K562 (cell line): Measurements from ENCODE around the gene LUM. TPM values are rescaled to one million over a fixed set of nuclear protein-coding genes. Genes with fewer than 3 reads are reported as not detected.

Experiments
- ATAC-seq: fragments of 200-7000 bp; cut with Tn5 transposase; 3 replicates; pipeline ENCODE4 v1.9.1; 2020; ENCODE audit warnings: moderate library complexity
- BruUV-seq: library from RNA; stranded (reverse); fragments of 400-500 nt; replicated peaks from 2 replicates; lab custom pipeline; 2021; lab: Mats Ljungman, UMichigan
- CTCF ChIA-PET: fragments of 300-600 bp; formaldehyde crosslinking; extraction: SDS; loops from one replicate; lab custom pipeline; 2021; ENCODE audit warnings: low intra/inter-chr PET ratio; lab: Yijun Ruan, JAX
- POLR2A ChIA-PET: fragments of 300-600, 350-650 bp; sonication (Branson Sonifier 250); formaldehyde crosslinking; extraction: SDS; loops from one replicate; lab custom pipeline; 2021; ENCODE audit warnings: antibody characterized with exemption, inconsistent platforms; lab: Yijun Ruan, JAX
- DNase-seq, 4 experiments: peaks; one replicate each; pipeline versions ENCODE4 v3.0.0 to v3.0.0-alpha.2; 2011 to 2018; ENCODE audit warnings: low spot score in 3 of 4, mixed read lengths in 3 of 4; ENCODE audit errors: extremely low read depth in 1 of 4
- FAIRE-seq: peaks from 2 replicates; lab custom pipeline; 2011; peaks lifted over from hg19 to GRCh38; lab: Jason Lieb, UNC
- H2AFZ ChIP-seq: 2 replicates; pipeline ENCODE4 v1.6.0; 2011; ENCODE audit warnings: low read depth, low read length, control low read depth, inconsistent platforms
- H3K27ac ChIP-seq: fragments of 200-600 bp; 3 replicates; pipeline ENCODE4 v1.8.0; 2011; ENCODE audit warnings: low read depth, mild to moderate bottlenecking, control low read depth, inconsistent platforms, low read length, moderate library complexity, mixed read lengths; ENCODE audit errors: extremely low read depth
- H3K27me3 ChIP-seq, 2 experiments: fragments of 300-600 bp in 1 of 2; 2 replicates in 1 of 2; 3 replicates in 1 of 2; pipeline versions ENCODE4 v1.6.0 to v1.8.0; 2011; ENCODE audit warnings: inconsistent platforms in 2 of 2, low read length in 2 of 2, mild to moderate bottlenecking in 1 of 2, mixed read lengths in 1 of 2, moderate library complexity in 1 of 2; ENCODE audit not compliant: control insufficient read depth in 2 of 2, insufficient read depth in 2 of 2
- H3K36me3 ChIP-seq: fragments of 300-600 bp; 3 replicates; pipeline ENCODE4 v1.8.0; 2011; ENCODE audit warnings: mild to moderate bottlenecking, low read length, inconsistent platforms; ENCODE audit not compliant: control insufficient read depth, insufficient read depth
- H3K4me1 ChIP-seq, 2 experiments: fragments of 200-600 bp in 1 of 2; replicated peaks in 1 of 2; 2 replicates in 1 of 2; 3 replicates in 1 of 2; pipeline versions ENCODE4 v1.5.1 to v1.8.0; 2011; ENCODE audit warnings: inconsistent platforms in 2 of 2, low read length in 2 of 2, mild to moderate bottlenecking in 1 of 2, mixed read lengths in 1 of 2, moderate library complexity in 1 of 2; ENCODE audit not compliant: control insufficient read depth in 2 of 2, insufficient read depth in 2 of 2
- H3K4me2 ChIP-seq: 2 replicates; pipeline ENCODE4 v1.6.1; 2011; ENCODE audit warnings: low read length, control low read depth, inconsistent platforms, mixed read lengths; ENCODE audit not compliant: insufficient read depth
- H3K4me3 ChIP-seq: fragments of 200-600 bp; sonication (generic), shearing (Covaris generic); 2 replicates; pipeline ENCODE4 v1.5.1; 2016; ENCODE audit warnings: control low read depth, inconsistent platforms
- H3K79me2 ChIP-seq: fragments of 200-600 bp; 3 replicates; pipeline ENCODE4 v1.8.0; 2011; ENCODE audit warnings: low read length, inconsistent platforms; ENCODE audit not compliant: control insufficient read depth, insufficient read depth
- H3K9ac ChIP-seq, 2 experiments: 2 replicates each; pipeline versions ENCODE4 v1.6.0 to v1.6.1; 2011; ENCODE audit warnings: low read depth in 2 of 2, low read length in 2 of 2, control low read depth in 1 of 2, inconsistent platforms in 1 of 2, mild to moderate bottlenecking in 1 of 2, mixed read lengths in 1 of 2; ENCODE audit not compliant: insufficient read depth in 1 of 2
- H3K9me1 ChIP-seq: one replicate; pipeline ENCODE4 v1.6.0; 2011; ENCODE audit warnings: inconsistent platforms, mild to moderate bottlenecking, low read length, moderate library complexity; ENCODE audit not compliant: control insufficient read depth, insufficient read depth
- H3K9me3 ChIP-seq: replicated peaks from 2 replicates; pipeline ENCODE4 v1.5.1; 2011; ENCODE audit warnings: low read depth, low read length, inconsistent platforms; ENCODE audit not compliant: control insufficient read depth, insufficient read depth
- H4K20me1 ChIP-seq: replicated peaks from 2 replicates; pipeline ENCODE4 v1.6.1; 2011; ENCODE audit warnings: low read length, inconsistent platforms, mixed read lengths; ENCODE audit not compliant: control insufficient read depth, insufficient read depth
- BRD4 ChIP-seq: fragments of 200-600 bp; sonication (generic); IDR thresholded peaks from 2 replicates; pipeline ENCODE4 v1.6.1; 2017; ENCODE audit warnings: inconsistent platforms
- FOSL1 ChIP-seq: fragments of 200-800 bp; sonication (Bioruptor generic); conservative IDR thresholded peaks from 2 replicates; pipeline ENCODE4 v1.6.1; 2016; ENCODE audit warnings: missing genetic modification characterization, missing compliant biosample characterization
- MCM7 ChIP-seq, 2 experiments: fragments of 450-650 bp; IDR thresholded peaks; 2 replicates each; pipeline ENCODE4 v1.6.1; 2016 to 2018
- MXI1 ChIP-seq: IDR thresholded peaks from 2 replicates; pipeline ENCODE4 v1.6.1; 2011; ENCODE audit warnings: low read depth, mild to moderate bottlenecking, improper control_type of control experiment, low read length
- NFXL1 ChIP-seq: fragments of 450-650 bp; formaldehyde crosslinking; IDR thresholded peaks from 2 replicates; pipeline ENCODE4 v1.4.0; 2021; ENCODE audit warnings: mild to moderate bottlenecking
- RHOXF2B ChIP-seq: fragments of 250-450 bp; sonication (Bioruptor Pico); conservative IDR thresholded peaks from 2 replicates; pipeline ENCODE4 v1.5.1; 2021
- ZNF444 ChIP-seq: fragments of 250-450 bp; sonication (Bioruptor Pico); IDR thresholded peaks from 2 replicates; pipeline ENCODE4 v1.4.0; 2020; ENCODE audit warnings: mild to moderate bottlenecking, moderate library complexity
- ZNF644 ChIP-seq: fragments of 200-800 bp; sonication (Bioruptor generic); IDR thresholded peaks from 2 replicates; pipeline ENCODE4 v1.6.1; 2016; ENCODE audit warnings: low read depth, missing genetic modification characterization, missing compliant biosample characterization
- in situ Hi-C: fragments of 300-500 bp; cut with MboI; formaldehyde crosslinking; loops from 4 replicates; pipeline ENCODE4 v1.15.0; 2018; ENCODE audit warnings: inconsistent platforms, mixed read lengths
- intact Hi-C: fragments of 100-400 bp; cut with micrococcal nuclease; formaldehyde crosslinking; loops from 2 replicates; pipeline ENCODE4 v1.14.2; 2022
- polyA plus RNA-seq, 8 experiments: library from polyadenylated mRNA; depleted of rRNA in 4 of 8; stranded (reverse) in 5 of 8; unstranded in 3 of 8; fragments of >200 nt; fragmentation: Nextera tagmentation in 2 of 8; fragmentation: Illumina TruSeq in 1 of 8; extraction: Ambion mirVana in 2 of 8; extraction: Trizol in 1 of 8; gene quantifications; 2 replicates each; pipeline versions ENCODE4 v1.2.1 to v1.2.3, GENCODE V29; 2011 to 2014; ENCODE audit warnings: inconsistent platforms in 1 of 8, missing spikeins in 1 of 8
- total RNA-seq, 7 experiments: library from RNA; depleted of rRNA in 6 of 7; stranded (reverse); fragments of >200 nt in 6 of 7; fragmentation: Illumina TruSeq in 2 of 7; extraction: Trizol in 2 of 7; gene quantifications; 2 replicates each; pipeline versions ENCODE4 v1.2.1 to v1.2.3, GENCODE V29; 2011 to 2021; ENCODE audit warnings: low replicate concordance in 1 of 7
- TF ChIP-seq, protein P1 (sequence below): fragments of 200-400 bp; formaldehyde crosslinking; IDR thresholded peaks from 2 replicates; pipeline ENCODE4 v1.6.1; 2017; ENCODE audit warnings: mild to moderate bottlenecking, low read depth, low read length, moderate library complexity
- TF ChIP-seq, protein P2 (sequence below): fragments of 250-450 bp; sonication (Bioruptor Pico); IDR thresholded peaks from 2 replicates; pipeline ENCODE4 v1.4.0; 2020; ENCODE audit warnings: mild to moderate bottlenecking, moderate library complexity
- TF ChIP-seq, protein P3 (sequence below): sonication (generic); formaldehyde crosslinking; IDR thresholded peaks from 2 replicates; pipeline ENCODE4 v1.8.1; 2022; ENCODE audit warnings: missing genetic modification reagents
- TF ChIP-seq, protein P4 (sequence below): fragments of 450-650 bp; IDR thresholded peaks from 2 replicates; pipeline ENCODE4 v1.6.1; 2016
- TF ChIP-seq, protein P5 (sequence below): fragments of 250-450 bp; sonication (Bioruptor Pico); IDR thresholded peaks from 2 replicates; pipeline ENCODE4 v1.5.1; 2021; ENCODE audit warnings: mild to moderate bottlenecking

Gene LUM
- total and polyA plus RNA-seq, 9 of the 15 experiments (the other 6 are each of a cell fraction or from before 2014, with no cell fraction given) = 0.40 TPM; not detected in 8

DNA sequence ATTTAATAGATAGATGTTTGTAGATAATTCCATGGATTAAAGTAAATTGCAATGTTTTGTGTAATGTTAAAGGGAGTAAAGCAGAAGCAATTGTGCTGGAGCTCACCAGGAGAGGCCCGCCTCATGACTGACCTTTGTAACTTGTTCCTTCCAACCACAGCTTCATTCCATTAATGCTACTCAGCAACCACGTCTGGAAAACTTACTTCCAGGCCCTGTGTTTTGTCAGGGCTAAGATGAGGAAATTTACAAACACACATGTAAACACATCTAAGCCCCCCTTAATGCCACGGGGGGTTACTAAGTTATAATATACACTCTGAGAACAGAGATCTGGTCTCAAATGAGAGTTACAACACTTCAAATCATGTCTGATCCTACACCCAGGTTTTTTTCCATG, 12.4 kb downstream of the LUM start (continued):
- TF ChIP-seq, protein P1, sequence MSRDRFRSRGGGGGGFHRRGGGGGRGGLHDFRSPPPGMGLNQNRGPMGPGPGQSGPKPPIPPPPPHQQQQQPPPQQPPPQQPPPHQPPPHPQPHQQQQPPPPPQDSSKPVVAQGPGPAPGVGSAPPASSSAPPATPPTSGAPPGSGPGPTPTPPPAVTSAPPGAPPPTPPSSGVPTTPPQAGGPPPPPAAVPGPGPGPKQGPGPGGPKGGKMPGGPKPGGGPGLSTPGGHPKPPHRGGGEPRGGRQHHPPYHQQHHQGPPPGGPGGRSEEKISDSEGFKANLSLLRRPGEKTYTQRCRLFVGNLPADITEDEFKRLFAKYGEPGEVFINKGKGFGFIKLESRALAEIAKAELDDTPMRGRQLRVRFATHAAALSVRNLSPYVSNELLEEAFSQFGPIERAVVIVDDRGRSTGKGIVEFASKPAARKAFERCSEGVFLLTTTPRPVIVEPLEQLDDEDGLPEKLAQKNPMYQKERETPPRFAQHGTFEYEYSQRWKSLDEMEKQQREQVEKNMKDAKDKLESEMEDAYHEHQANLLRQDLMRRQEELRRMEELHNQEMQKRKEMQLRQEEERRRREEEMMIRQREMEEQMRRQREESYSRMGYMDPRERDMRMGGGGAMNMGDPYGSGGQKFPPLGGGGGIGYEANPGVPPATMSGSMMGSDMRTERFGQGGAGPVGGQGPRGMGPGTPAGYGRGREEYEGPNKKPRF = no peak
- TF ChIP-seq, protein P2, sequence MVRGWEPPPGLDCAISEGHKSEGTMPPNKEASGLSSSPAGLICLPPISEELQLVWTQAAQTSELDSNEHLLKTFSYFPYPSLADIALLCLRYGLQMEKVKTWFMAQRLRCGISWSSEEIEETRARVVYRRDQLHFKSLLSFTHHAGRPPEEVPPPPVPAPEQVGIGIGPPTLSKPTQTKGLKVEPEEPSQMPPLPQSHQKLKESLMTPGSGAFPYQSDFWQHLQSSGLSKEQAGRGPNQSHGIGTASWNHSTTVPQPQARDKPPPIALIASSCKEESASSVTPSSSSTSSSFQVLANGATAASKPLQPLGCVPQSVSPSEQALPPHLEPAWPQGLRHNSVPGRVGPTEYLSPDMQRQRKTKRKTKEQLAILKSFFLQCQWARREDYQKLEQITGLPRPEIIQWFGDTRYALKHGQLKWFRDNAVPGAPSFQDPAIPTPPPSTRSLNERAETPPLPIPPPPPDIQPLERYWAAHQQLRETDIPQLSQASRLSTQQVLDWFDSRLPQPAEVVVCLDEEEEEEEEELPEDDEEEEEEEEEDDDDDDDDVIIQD (CRISPR knock-in tag) = no peak

DNA sequence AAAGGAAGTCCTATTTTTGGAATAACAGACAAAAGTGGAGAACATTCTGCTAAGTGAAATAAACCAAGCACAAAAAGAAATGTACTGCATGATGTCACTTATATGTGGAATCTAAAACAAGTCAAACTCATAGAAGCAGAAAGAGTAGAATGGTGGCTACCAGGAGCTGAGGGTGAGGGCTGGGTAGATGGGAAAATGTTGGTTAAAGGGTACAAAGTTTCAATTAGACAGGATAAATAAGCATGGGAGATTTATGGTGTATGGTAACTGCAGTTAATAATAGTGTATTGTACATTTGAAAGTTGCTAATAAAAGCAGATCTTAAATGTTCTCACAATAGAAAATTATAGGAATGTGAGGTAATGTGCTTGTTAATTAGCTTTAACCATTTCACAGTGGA, 12.8 kb downstream of the LUM start:
- no peak overlapping the region for H3K4me2 ChIP-seq
- H3K27me3 ChIP-seq = no peaks in the 10 kb centered on the region
- CTCF ChIA-PET = no interaction called here

More for the DNA sequence above, 12.8 kb downstream of the LUM start:
- POLR2A ChIA-PET = no interaction called here
- Histone ChIP-seq H4K20me1 (no peaks in the 10 kb centered on the region), H3K9ac (no peak overlapping the region)
- intact Hi-C loops = no loop called here
- TF ChIP-seq, protein P3, sequence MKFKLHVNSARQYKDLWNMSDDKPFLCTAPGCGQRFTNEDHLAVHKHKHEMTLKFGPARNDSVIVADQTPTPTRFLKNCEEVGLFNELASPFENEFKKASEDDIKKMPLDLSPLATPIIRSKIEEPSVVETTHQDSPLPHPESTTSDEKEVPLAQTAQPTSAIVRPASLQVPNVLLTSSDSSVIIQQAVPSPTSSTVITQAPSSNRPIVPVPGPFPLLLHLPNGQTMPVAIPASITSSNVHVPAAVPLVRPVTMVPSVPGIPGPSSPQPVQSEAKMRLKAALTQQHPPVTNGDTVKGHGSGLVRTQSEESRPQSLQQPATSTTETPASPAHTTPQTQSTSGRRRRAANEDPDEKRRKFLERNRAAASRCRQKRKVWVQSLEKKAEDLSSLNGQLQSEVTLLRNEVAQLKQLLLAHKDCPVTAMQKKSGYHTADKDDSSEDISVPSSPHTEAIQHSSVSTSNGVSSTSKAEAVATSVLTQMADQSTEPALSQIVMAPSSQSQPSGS (CRISPR knock-in tag) = no peak
- TF ChIP-seq RHOXF2B (no peak), NFXL1 (CRISPR knock-in tag) (no peak), MCM7 (IDR thresholded peaks at IDR 0.05) (no peak), BRD4 (no peak), ZNF644 (tag) (no peak), ZNF444 (CRISPR knock-in tag) (no peak), MXI1 (no peak), FOSL1 (tag) (no peak)
- TF ChIP-seq, protein P4, sequence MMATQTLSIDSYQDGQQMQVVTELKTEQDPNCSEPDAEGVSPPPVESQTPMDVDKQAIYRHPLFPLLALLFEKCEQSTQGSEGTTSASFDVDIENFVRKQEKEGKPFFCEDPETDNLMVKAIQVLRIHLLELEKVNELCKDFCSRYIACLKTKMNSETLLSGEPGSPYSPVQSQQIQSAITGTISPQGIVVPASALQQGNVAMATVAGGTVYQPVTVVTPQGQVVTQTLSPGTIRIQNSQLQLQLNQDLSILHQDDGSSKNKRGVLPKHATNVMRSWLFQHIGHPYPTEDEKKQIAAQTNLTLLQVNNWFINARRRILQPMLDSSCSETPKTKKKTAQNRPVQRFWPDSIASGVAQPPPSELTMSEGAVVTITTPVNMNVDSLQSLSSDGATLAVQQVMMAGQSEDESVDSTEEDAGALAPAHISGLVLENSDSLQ = no peak
- TF ChIP-seq, protein P5, sequence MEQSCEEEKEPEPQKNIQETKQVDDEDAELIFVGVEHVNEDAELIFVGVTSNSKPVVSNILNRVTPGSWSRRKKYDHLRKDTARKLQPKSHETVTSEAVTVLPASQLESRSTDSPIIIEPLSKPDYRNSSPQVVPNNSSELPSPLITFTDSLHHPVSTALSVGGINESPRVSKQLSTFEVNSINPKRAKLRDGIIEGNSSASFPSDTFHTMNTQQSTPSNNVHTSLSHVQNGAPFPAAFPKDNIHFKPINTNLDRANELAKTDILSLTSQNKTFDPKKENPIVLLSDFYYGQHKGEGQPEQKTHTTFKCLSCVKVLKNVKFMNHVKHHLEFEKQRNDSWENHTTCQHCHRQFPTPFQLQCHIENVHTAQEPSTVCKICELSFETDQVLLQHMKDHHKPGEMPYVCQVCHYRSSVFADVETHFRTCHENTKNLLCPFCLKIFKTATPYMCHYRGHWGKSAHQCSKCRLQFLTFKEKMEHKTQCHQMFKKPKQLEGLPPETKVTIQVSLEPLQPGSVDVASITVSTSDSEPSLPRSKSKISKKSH = no peak
- TF ChIP-seq, all 486 proteins: peak for 0
- Histone ChIP-seq H3K4me3 (no peak overlapping the region), H3K27ac (no peak overlapping the region), H3K4me1 (no peaks in the 10 kb centered on the region), H3K79me2 (no peaks in the 10 kb centered on the region), H3K36me3 (no peaks in the 10 kb centered on the region), H3K9me1 (no peaks in the 10 kb centered on the region), H3K9me3 (no peaks in the 10 kb centered on the region), H2AFZ (no peak overlapping the region)
- in situ Hi-C loops = no loop called here
- DNase-seq (no peak), ATAC-seq (no peak), FAIRE-seq (no peak)
- BruUV-seq = no TSS peak
